ENCODE measurements around the gene GPR146.
A peak's percentile ranks its signal among the peaks of the same experiment; 100 is the strongest.
"Not testable (repeated sequence)": the region's sequence is repeated elsewhere in the genome, so short reads cannot be mapped to it uniquely, and the experiment has no call there.

The GPR146 gene

GRCh38 chr7:1059200-1060091 is 15.1 kb downstream of the GPR146 start:
- no peak for DNase-seq

DNA sequence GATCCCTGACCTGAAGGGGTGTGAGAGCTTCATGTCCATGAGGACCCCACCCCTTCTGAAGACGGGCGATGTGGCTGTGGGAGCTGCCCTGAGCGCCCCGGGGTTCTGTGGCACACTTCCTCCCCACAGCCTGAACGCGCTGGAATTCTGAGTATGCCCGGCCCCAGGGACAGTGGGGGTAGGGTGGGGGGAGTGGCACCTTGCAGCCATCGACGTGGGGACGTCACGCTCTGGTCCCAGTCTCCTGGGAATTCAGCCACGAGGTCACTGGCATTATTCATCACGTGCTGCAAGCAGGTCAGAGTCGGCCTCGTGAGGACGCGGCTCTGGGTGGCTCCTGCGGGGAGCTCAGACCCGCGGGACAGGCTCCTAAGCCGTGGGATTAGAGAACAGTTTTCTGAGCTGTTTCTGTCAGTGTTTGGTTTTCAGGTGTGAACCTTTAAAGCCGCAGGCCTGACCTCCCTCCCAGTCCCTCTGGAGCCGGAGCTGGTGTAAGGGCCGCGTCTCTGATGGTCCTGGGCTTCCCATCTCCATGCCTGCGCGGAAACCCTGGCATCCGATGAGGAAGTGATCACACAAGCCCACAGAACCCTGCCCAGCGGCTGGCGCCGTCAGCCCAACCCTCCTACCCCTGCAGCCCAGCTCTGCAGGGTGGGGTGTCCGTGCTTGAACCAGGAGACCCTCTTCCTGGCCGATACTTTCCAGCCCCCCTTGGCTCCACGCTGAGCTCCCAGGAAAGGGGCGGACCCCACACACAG is 16.1 kb downstream of the GPR146 start:
- DNase-seq, result no peak

- no peak for DNase-seq
Observed at GRCh38 chr7:1061180-1061579, 16.8 kb downstream of the GPR146 start.

GRCh38 chr7:1062296-1063294 is 18.2 kb downstream of the GPR146 start:
- no peak for DNase-seq

GRCh38 chr7:1063361-1063760 is 19.0 kb downstream of the GPR146 start:
- DNase-seq, result no peak

DNA sequence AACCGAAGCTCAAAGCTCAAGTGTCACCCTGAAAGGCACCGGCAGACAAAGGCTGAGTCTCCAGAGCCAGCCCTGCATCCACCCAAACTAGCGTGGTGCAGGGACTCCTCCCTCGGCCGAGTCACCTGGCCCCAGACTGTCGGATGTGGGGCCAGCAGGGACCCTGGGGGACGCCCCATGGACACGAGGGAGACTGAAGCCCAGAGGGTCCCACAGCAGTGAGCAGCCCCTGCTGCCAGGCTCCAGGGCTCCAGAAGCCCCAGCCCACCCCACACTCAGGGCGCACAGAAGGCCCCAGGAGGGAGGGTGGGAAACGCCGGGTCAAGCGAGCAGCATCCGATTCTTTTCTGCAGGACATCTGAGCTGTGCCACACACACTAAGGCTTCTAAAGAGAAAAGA is 20.2 kb downstream of the GPR146 start:
- no peak for DNase-seq

DNA sequence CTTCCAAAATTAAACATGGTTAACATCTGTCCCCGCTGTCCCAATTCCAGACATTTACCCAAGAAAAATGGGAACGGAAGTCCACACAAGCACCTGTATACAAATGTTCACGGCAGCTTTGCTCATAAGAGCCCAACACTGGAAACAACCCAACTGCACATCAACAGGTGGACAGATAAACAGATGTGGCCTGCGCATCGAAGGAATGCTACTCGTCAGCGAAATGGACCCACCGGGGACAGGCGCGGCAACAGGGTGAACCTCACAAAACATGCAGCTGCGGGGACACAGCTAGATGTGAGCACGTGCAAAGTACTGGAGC is 20.9 kb downstream of the GPR146 start:
- DNase-seq, result no peak

DNA sequence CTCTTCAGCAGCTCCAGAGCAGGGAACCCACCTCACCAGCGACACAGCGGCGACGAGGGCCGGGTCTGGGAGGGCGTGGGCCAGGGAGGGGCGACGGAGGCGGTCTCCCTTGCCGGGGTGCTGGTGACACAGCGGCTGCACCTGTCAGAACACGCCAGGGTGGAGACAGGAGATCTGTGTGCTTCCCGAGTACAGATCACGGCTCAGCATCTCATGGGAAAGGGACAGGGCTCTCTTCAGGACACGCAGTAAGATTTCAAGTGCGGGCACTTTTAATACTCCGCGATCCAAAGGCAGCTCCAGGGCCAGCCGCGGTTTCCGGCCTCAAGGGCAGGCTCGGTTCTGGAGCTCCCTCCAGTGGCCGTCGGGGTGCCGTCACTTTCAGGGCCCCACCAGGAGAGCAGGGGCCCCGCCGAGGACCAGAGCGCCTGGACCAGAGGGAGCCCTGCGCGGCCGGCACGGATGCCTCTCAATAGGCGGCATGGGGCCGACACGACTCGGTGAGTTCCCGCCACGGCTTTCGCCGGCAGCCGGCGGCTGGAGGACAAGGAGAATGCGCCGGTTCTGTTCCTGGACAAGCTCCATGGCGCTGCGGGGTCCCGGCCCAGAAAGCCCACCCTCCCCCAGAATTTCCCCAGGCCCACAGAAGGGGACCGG is 21.4 kb downstream of the GPR146 start:
- peak; percentile 91 for DNase-seq

- DNase-seq, result no peak
Observed at GRCh38 chr7:1066242-1066588, 21.9 kb downstream of the GPR146 start.

DNA sequence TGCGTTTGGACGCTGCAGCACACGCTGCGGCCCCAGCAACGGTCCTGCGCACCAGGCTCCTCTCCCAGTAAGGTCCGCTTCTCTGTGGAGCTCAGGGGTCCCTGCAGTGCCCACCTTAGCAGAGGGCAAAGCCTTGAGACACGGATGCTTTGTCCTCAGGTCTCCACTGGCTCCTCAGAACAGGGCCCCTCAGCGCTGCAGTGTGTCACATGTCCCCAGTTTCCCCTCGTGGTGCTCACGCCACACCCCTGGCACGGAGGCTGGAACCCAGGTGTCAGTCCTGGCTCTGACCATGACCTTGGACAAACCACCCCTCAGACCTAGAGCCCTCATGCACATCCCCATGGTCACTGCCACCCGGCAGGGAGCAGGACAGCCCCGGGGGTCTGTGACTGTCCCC is 23.7 kb downstream of the GPR146 start:
- DNase-seq, result no peak

DNA sequence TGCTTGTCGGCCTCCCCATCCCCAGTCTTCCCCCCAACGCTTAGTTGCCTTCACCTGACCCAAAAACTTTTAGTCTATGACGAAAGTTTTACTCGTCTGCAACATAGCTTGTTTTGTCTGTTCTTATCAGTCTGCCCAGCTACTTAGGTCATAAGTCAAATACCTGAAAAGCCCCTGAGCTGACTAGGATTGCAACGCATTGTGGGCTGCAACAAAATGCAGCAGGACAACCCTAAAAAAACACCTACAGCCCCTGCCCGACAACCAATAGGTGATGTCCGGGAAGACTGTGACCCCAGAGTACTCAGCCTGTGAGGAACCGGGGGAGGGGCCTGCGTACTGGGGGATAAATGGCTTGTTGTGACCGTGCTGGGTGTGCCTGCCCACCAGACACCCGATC is 24.3 kb downstream of the GPR146 start:
- DNase-seq, result no peak

GRCh38 chr7:1070544-1071011 is 26.2 kb downstream of the GPR146 start:
- no peak for DNase-seq

- DNase-seq, result no peak
Observed at GRCh38 chr7:1071731-1072254, 27.4 kb downstream of the GPR146 start.

DNA sequence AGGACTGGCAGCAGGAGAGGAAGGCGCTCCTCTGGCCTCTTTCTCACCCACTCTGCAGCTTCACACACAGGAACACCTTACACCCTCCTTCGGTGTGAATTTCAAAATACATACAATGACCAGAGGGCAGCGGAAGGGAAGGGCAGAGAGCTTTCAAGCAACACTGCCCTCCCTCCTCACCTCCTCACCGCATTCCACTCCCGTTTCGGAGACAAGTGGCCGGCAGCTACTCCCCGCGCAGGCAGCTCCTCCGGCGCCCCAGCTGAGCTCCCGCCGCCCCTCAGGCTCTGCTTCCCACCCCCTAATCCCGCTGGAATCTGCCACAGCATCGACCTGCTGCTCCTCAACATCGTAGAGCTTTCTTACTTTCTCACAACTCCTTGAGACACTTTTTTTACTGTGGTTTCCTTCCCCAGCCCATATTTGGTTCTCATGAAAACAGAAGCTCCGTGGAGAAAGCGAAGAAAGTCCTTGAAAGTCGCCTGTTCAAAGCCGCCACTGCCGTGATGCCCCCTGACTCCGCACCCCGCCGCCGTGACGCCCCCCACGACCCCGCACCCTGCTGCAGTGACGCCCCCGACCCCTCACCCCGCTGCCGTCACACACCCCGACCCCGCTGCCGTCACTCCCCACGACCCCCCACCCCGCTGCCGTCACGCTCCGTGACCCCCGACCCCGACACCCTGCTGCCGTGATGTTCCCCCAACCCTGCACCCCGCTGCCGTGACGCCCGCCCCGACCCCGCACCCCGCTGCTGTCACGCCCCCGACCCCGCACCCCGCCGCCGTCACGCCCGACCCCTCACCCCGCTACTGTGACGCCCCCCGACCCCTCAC is 29.0 kb downstream of the GPR146 start:
- DNase-seq, result no peak

DNA sequence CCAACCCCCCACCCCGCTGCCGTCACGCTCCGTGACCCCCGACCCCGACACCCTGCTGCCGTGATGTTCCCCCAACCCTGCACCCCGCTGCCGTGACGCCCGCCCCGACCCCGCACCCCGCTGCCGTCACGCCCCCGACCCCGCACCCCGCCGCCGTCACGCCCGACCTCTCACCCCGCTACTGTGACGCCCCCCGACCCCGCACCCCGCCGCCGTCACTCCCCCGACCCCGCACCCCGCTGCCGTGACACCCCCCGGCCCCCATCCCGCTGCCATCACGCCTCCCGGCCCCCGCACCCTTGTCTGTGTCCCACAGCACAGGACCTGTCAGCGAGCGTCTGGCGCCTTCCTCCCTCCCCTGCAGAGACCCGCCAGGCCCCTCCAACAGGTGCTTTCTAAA is 29.7 kb downstream of the GPR146 start:
- not testable (repeated sequence) for DNase-seq

DNA sequence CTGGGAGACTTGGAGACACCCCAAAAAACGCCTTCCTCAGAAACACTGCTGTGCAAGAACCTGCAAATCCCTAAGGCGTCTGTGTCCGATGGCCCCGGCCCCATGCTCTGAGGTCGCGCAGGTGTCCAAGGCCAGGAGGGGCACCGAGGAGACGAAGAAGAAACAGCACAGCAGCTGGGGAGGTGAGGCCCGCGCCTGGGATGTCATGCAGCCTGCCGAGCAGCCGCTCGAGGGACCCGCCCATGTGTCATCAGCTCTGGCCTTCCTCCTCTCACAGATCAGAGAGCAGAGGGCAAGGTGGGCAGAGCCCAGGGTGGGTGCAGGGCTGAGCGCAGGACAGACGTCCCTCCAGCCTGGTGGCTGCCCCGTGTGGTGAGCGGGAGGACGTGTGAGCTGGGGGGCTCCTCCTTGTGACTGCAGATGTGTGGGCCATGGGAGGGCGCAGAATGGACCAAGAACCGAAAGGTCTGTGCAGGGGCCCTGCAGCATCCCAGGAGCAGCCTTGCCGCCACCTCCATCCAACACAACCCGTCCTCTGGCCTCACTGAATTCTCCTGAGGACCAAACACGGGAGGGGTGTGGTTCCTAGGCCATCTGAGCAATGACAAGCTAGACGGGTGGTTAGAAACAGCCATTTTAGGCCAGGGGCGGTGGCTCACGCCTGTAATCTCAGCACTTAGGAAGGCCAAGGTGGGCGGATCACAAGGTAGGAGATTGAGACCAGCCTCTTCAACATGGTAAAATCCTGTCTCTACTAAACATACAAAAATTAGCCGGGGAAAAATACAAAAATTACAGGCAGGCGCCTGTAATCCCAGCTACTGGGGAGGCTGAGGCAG is 30.5 kb downstream of the GPR146 start:
- DNase-seq, result no peak

DNA sequence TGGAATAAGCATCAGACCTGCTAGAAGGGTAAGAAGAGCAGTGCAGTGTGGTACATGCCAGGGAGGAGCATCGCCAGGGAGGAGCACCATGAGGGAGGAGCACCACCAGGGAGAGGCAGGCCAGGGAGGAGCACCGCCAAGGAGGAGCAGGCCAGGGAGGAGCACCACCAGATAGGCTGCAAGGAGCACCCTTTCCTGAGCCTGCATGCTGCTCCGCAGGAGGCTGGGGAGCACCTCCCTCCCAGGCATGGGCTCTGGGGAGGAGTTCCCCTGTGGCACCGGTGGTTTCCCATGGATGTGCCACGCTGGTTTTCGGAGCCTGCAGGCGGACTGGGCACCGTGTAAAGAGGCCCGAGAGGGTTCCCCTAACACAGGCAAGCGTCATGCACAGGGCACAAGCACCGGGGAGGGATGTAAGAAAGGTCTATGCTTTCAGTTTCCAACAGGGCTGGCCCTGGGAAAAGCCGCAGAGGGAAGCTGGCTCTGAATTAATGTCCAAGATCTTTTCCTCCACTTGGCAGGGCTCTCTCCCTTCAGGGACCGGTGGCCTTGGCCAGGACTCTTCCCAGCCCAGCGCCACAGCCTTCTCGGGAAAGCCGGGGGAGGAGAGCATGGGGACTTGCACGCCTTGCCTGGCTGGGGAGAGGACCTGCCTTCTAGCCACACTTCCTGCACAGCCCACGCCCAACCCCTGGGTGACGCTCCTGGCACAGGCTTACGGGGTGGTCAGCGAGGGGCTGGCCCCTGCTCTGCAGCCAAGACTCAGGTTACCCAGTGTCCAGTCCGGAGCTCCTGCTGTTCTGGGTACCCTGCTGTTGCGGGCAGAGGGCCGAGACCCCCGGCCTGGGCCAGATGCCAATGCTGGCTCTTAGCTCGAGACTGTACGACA is 32.1 kb downstream of the GPR146 start:
- DNase-seq, result no peak

DNA sequence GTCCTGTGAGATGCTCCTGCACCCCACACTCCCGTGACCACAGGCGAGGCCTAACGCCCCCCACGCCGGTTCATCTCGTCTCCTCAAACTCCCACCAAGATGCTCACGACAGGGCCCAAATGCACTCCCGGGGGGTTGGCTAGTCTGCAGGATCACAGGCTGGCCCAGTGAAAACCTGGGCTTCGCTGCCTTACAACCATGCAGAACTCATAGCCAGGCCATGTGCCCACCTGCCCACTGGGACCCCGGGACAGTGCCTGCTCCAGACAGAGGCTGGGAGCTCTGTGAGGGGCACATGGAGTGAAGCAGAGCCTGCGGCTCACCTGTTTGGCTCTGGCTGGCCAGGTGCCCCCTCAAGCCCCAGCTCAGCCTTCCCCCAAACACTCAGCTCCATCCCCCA is 34.2 kb downstream of the GPR146 start:
- DNase-seq, result no peak

DNA sequence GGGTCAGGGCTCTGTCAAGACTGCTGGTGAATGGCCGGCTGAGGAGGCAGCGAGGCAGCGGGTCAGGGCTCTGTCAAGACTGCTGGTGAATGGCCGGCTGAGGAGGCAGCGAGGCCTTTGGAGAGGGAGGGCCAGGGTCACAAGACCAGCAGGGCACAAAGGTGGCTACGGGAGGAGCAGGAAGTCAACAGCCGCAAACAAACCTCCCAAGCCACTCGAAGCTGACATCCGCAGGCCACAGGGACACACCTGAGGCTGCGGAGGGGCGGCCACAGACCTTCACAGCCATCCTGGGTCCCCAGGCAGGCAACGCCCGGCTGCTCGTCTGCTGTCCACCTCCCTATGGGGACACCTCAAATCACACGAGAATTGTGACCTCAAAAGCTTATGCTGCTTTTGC is 34.6 kb downstream of the GPR146 start:
- DNase-seq, result no peak

Measured in NCI-H2107 (cell line).